OCI-LY3 (cell line): ENCODE measurements around the gene PPP3CA.

Experiments
- EZH2phosphoT487 ChIP-seq: fragments of 200-600 bp; shearing (Covaris generic); IDR thresholded peaks from 2 replicates; pipeline ENCODE4 v1.6.1; 2018; ENCODE audit warnings: antibody characterized with exemption, mixed run types, low read depth
- TF ChIP-seq, protein P1 (sequence below): fragments of 200-600, 300-600 bp; sonication (generic); IDR thresholded peaks from 2 replicates; pipeline ENCODE4 v1.5.1; 2014; ENCODE audit warnings: antibody characterized with exemption, low read length, low read depth

DNA sequence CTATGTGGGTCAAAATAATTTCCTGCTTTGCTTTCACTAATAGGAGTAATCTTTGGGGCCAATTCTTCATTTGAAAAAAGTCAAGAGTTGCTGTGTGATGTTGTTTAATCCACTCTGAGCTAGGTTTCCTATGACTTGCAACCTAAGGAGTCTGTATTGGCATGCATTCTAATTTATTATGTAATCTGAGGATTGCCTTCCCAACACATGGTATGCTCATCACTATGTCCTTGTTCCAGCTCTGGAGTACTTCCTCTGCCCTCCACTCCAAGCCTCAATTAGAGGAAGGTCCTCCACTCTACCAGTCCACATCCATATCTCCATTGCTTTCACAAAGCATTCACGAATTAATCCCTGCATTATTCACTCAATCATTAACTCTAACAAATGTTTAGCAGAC, 56.1 kb downstream of the PPP3CA start:
- TF ChIP-seq, protein P1, sequence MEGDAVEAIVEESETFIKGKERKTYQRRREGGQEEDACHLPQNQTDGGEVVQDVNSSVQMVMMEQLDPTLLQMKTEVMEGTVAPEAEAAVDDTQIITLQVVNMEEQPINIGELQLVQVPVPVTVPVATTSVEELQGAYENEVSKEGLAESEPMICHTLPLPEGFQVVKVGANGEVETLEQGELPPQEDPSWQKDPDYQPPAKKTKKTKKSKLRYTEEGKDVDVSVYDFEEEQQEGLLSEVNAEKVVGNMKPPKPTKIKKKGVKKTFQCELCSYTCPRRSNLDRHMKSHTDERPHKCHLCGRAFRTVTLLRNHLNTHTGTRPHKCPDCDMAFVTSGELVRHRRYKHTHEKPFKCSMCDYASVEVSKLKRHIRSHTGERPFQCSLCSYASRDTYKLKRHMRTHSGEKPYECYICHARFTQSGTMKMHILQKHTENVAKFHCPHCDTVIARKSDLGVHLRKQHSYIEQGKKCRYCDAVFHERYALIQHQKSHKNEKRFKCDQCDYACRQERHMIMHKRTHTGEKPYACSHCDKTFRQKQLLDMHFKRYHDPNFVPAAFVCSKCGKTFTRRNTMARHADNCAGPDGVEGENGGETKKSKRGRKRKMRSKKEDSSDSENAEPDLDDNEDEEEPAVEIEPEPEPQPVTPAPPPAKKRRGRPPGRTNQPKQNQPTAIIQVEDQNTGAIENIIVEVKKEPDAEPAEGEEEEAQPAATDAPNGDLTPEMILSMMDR: no peak
- TF ChIP-seq EZH2phosphoT487: no peak
